Liver (tissue), 9 donors: ENCODE results near the gene ATXN7L1. TPM values are rescaled to one million over a fixed set of nuclear protein-coding genes. Genes with fewer than 3 reads are reported as not detected.

Source experiments
- DNase-seq: peaks from one replicate; pipeline ENCODE4 v3.0.0-alpha.2; 2017; ENCODE audit warnings: low spot score
- H3K27ac ChIP-seq, 2 donors: one replicate each; pipeline ENCODE4 v1.7.0; 2013; ENCODE audit warnings: inconsistent platforms in 2 of 2, low read length in 2 of 2, control low read depth in 1 of 2, low read depth in 1 of 2, mild to moderate bottlenecking in 1 of 2
- H3K27me3 ChIP-seq, 4 donors: one replicate each; pipeline versions ENCODE4 v1.6.1 to v1.7.0; 2013; ENCODE audit warnings: low read length in 3 of 4, inconsistent platforms in 1 of 4, mild to moderate bottlenecking in 1 of 4, moderate library complexity in 1 of 4; ENCODE audit not compliant: control insufficient read depth in 4 of 4, insufficient read depth in 4 of 4
- H3K36me3 ChIP-seq, 4 donors: one replicate each; pipeline versions ENCODE4 v1.6.1 to v1.7.0; 2013; ENCODE audit warnings: low read length in 3 of 4, mild to moderate bottlenecking in 3 of 4, low read depth in 1 of 4, moderate library complexity in 1 of 4; ENCODE audit not compliant: control insufficient read depth in 4 of 4, insufficient read depth in 3 of 4
- H3K4me1 ChIP-seq, 4 donors: one replicate each; pipeline versions ENCODE4 v1.6.1 to v1.7.0; 2013; ENCODE audit warnings: low read length in 3 of 4, mild to moderate bottlenecking in 3 of 4, moderate library complexity in 1 of 4; ENCODE audit not compliant: control insufficient read depth in 4 of 4, insufficient read depth in 4 of 4
- H3K4me3 ChIP-seq, 3 donors: one replicate each; pipeline versions ENCODE4 v1.6.1 to v1.7.0; 2013; ENCODE audit warnings: low read length in 3 of 3, control low read depth in 1 of 3, low read depth in 1 of 3, mild to moderate bottlenecking in 1 of 3
- H3K9ac ChIP-seq, 2 donors: one replicate each; pipeline ENCODE4 v1.7.0; 2013; ENCODE audit warnings: low read length in 2 of 2, mild to moderate bottlenecking in 2 of 2, moderate library complexity in 2 of 2, control low read depth in 1 of 2, low read depth in 1 of 2
- H3K9me3 ChIP-seq, 4 donors: one replicate each; pipeline versions ENCODE4 v1.6.1 to v1.7.0; 2013; ENCODE audit warnings: low read length in 3 of 4; ENCODE audit not compliant: control insufficient read depth in 4 of 4
- ATF3 ChIP-seq: IDR thresholded peaks from 2 replicates; pipeline ENCODE4 v1.6.1; 2016; ENCODE audit warnings: antibody characterized with exemption
- CTCF ChIP-seq: fragments of 150-350 bp; IDR thresholded peaks from 2 replicates; pipeline ENCODE4 v1.5.1; 2017; ENCODE audit warnings: improper control_type of control experiment, low read depth, low read length; ENCODE audit not compliant: missing input control
- EGR1 ChIP-seq, 2 donors: IDR thresholded peaks; 2 replicates each; pipeline ENCODE4 v1.6.1; 2016 to 2018; ENCODE audit warnings: antibody characterized with exemption in 2 of 2, low read depth in 2 of 2
- FOXA1 ChIP-seq: IDR thresholded peaks from 2 replicates; pipeline ENCODE4 v1.6.1; 2016; ENCODE audit warnings: antibody characterized with exemption
- FOXA2 ChIP-seq: IDR thresholded peaks from 2 replicates; pipeline ENCODE4 v1.6.1; 2016; ENCODE audit warnings: antibody characterized with exemption
- HNF4A ChIP-seq, 2 donors: conservative IDR thresholded peaks; 2 replicates each; pipeline ENCODE4 v1.6.1; 2016; ENCODE audit warnings: antibody characterized with exemption in 2 of 2, mild to moderate bottlenecking in 2 of 2
- HNF4G ChIP-seq: IDR thresholded peaks from 2 replicates; pipeline ENCODE4 v1.6.1; 2016; ENCODE audit warnings: antibody characterized with exemption
- MAX ChIP-seq: IDR thresholded peaks from 2 replicates; pipeline ENCODE4 v1.6.1; 2016; ENCODE audit warnings: antibody characterized with exemption
- NR2F2 ChIP-seq: IDR thresholded peaks from 2 replicates; pipeline ENCODE4 v1.6.1; 2016; ENCODE audit warnings: antibody characterized with exemption
- REST ChIP-seq: IDR thresholded peaks from 2 replicates; pipeline ENCODE4 v1.6.1; 2016; ENCODE audit warnings: antibody characterized with exemption, mild to moderate bottlenecking
- SP1 ChIP-seq: IDR thresholded peaks from 2 replicates; pipeline ENCODE4 v1.6.1; 2018; ENCODE audit warnings: antibody characterized with exemption, mild to moderate bottlenecking
- TAF1 ChIP-seq: conservative IDR thresholded peaks from 2 replicates; pipeline ENCODE4 v1.6.1; 2016; ENCODE audit warnings: antibody characterized with exemption, mild to moderate bottlenecking
- YY1 ChIP-seq: IDR thresholded peaks from 2 replicates; pipeline ENCODE4 v1.6.1; 2016; ENCODE audit warnings: antibody characterized with exemption, mild to moderate bottlenecking
- WGBS: extraction: QIAGEN DNeasy Blood & Tissue Kit; methylation state at CpG from one replicate; pipeline ENCODE4 v1.1.7; 2013; 5-methylcytosine and 5-hydroxymethylcytosine counted together
- polyA plus RNA-seq, 2 donors: library from polyadenylated mRNA; stranded (reverse) in 1 of 2; unstranded in 1 of 2; fragments of 200-250 nt in 1 of 2; fragments of >200 nt in 1 of 2; fragmentation: Nextera tagmentation in 1 of 2; extraction: Ambion mirVana in 1 of 2; gene quantifications; one replicate each; pipeline versions ENCODE4 v1.2.1 to v1.2.3, GENCODE V29; 2013 to 2015
- total RNA-seq, 2 donors: library from RNA; depleted of rRNA; stranded (reverse); fragments of >200 nt; gene quantifications; one replicate each; pipeline ENCODE4 v1.2.3, GENCODE V29; 2014
- donor health status: healthy.
- donor health status: healthy.
- donor health status: healthy.
- donor health status: healthy.
- donor health status: healthy.

The ATXN7L1 gene
- total and polyA plus RNA-seq, 4 donors, result 2.1 to 7.4 (median 5.3) TPM

- no peaks in the 10 kb centered on the region for H3K36me3 ChIP-seq
- no peaks in the 10 kb centered on the region for H3K9me3 ChIP-seq
- peaks cover 0 to 14% (median 8%) of the 10 kb centered on the region in 4 donors for H3K4me1 ChIP-seq
- DNase-seq, result no peak
- H3K27me3 ChIP-seq, result no peaks in the 10 kb centered on the region
- no peak overlapping the region for H3K4me3 ChIP-seq
- no peak overlapping the region for H3K27ac ChIP-seq
- no peak overlapping the region for H3K9ac ChIP-seq
- WGBS, result 94% methylated on average over 4 of the region's 4 CpGs
- no peak for TF ChIP-seq ATF3
- no peak for TF ChIP-seq REST
- TF ChIP-seq CTCF, result no peak
- no peak for TF ChIP-seq EGR1 (IDR thresholded peaks at IDR 0.05; ENCODE audit: low read depth in 2 of 2)
- TF ChIP-seq FOXA2, result no peak
Measured at GRCh38 chr7:105821527-105821926, 54.9 kb downstream of the ATXN7L1 start.

- 95% methylated on average over 5 of the region's 5 CpGs for WGBS
- H3K36me3 ChIP-seq, result no peaks in the 10 kb centered on the region
- TF ChIP-seq REST, result no peak
- TF ChIP-seq HNF4G, result no peak
- TF ChIP-seq YY1, result no peak
- no peak for TF ChIP-seq EGR1 (IDR thresholded peaks at IDR 0.05; ENCODE audit: low read depth in 2 of 2)
- no peak for TF ChIP-seq NR2F2
- no peak for TF ChIP-seq ATF3
- TF ChIP-seq HNF4A (conservative IDR thresholded peaks at IDR 0.05), result no peak
- no peak for TF ChIP-seq FOXA2
- no peak for TF ChIP-seq MAX
- no peak for TF ChIP-seq FOXA1
- TF ChIP-seq SP1, result no peak
- no peak for TF ChIP-seq TAF1
- H3K9ac ChIP-seq, result no peak overlapping the region
- no peaks in the 10 kb centered on the region for H3K9me3 ChIP-seq
- H3K27me3 ChIP-seq, result no peaks in the 10 kb centered on the region
- no peak overlapping the region for H3K4me3 ChIP-seq
- no peak overlapping the region for H3K27ac ChIP-seq
- peaks cover 0 to 4% (median 0%) of the 10 kb centered on the region in 4 donors for H3K4me1 ChIP-seq
- no peak for DNase-seq
Measured at GRCh38 chr7:105820363-105821066, 55.9 kb downstream of the ATXN7L1 start.
